Measurements from ENCODE around the gene WDR82.

WDR82 gene

DNA sequence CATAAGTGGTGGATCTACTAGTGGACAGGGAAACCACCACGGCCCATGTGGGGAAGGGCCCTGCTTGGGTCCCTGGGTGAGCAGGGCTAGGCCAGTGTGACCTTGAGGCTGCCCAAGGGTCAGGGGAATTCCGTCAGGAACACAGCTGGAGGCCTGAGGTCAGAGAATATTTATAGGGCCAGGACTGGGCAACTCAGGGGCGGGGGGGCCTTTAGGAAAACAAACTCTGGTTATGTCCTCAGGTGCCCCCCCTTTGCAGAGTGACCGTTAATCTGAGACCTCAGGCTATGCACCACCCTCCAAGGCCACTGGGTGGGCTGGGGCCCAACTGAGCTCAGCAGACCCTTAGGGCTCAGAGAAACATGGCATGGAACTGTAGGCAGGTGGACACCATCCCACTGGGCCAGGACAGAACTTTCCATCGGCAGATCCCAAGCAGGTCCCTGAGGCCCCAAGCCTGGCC lies 42.0 kb downstream of the WDR82 start:
- DNase-seq: no peak

DNA sequence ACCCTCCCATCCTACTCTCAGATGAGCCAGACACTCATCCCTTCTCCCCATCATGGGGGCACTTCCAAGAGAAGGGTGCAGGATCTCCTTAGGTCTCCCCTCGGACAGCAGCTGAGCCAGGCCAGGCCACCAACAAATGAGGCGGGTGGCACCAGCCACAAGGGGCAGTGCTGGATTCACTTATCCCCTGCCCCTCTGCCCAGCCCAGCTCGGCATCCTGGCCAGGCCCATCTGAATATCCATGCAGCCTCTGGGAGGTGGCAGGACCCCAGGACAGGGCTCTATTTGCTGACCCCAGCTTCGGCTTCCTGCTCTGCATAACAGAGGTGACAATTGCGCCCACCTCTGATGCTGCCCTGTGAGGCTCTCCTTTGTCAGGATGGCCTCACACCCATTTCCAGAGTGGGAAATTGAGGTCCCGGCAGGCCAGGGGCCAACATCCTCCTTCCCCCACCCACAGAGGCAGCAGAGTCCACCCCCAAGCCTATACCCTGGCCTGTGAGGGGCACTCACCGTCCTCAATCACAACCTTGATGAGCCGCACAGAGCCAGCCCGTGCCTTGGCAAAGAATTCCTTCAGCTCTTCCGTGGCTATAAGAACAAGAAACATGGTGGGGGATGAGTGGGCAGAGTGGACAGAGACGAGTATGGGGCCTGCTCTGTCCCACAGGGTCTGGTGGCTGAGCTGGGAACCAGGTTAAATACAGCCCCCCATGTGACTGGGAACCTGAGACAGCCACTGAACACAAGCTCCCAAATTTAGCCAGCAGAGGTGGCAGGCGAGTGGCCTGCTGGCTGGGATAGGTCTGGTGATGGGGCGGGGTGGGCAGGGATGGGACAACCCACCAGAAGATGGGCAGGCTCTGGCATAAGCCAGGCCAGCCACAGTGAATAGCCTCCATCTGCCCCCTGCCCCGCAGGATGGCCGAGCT lies 43.7 kb downstream of the WDR82 start:
- DNase-seq: no peak

GRCh38 chr3:52233968-52234367 lies 44.5 kb downstream of the WDR82 start:
- DNase-seq: no peak

GRCh38 chr3:52233108-52233591 lies 45.3 kb downstream of the WDR82 start:
- DNase-seq: no peak

DNA sequence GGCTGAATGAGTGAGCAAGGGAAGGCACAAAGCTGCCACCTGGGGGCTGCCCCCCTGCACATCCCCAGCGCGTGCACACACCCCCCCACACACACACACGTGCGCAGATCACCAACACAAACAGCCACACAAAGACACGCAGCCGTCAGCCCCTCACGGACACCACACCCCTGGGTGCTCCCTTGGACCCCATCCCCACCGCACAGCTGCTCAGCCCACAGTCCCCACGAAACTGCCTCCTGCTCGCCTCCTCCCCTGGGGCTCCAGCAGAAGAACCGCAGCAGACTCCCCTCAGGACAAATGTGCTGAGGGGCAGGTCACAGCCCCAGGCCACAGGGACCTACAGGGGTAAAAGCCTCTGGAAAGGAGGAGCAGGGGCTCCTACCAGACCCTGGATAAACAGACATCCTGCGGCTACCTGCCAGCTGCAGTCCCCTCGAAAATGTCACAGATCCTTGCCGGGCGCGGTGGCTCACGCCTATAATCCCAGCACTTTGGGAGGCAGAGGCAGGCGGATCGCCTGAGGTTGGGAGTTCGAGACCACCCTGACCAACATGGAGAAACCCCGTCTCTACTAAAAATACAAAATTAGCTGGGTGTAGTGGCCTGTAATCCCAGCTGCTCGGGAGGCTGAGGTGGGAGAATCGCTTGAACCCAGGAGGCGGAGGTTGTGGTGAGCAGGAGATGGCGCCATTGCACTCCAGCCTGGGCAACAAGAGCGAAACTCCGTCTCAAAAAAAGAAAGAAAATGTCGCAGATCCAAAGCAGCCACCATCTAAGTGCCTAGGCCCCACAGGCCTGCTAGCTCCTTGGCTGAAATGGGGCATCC lies 46.0 kb downstream of the WDR82 start:
- no peak for DNase-seq

DNA sequence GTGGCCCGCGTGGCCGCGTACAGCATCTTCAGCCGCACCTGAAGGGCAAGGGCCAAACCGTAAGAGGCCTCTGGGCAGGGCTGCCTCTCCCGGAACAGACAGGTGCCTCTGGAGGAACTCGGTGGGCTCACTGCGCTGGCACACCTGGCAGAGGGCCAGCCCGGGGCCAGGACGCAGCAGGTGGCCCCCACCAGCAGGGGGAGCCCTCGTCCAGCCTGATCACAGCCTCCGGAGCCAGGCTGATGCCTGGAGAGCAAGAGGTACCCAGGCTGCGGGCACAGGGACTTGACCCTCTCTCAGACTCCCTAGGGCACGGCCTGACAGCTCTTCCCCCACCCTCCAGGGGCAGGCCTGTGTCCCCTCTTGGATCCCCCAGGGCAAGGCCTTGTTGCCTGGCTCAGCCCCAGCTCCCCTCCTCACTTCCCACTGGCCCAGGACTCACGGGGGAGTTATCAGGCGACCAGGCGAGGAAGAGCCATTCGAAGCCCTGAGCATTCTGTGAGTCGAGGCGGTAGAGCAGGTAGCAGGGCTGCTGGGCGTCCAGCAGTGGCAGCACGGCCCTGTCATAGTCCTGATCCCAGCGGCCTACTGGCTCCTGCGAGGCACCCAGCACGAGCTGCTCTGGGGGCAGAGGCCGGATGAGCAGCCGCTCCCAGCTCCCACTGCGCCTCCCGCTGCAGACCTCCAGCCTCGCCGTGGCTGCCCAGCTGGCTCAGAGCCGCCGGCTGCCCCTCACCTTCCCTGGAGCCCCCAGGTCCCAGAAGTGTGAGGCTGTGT lies 46.8 kb downstream of the WDR82 start:
- DNase-seq: peak; percentile 84

DNA sequence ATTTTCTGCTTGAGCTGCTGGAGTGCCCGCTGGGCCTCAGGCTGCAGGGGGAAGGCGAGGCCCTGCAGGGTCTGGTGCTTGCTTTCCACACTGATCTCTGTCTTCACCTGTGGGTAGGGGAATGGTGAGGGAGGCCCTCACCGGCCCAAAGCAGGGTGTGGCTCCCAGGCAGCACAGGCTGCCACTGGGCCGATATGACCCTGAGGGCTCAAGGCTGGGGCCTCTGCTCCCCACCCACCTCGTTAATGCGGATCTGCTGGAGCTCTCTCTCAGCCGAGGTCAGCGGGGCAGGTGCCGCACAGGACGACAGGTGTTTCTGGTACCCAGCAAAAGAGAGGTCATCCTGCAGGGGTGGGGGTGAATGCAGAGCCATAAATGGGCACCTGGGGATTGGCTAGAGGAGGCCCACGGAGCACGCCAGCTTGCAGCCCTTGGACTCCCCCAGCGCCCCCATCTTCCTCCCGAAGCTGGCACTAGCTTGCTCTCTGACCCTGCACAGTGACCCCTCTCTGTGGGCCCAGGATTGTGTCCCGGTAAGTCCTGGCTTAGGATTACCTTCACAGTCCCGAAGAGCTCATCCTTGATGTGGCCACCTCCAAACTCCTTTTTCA lies 47.5 kb downstream of the WDR82 start:
- DNase-seq: no peak

DNA sequence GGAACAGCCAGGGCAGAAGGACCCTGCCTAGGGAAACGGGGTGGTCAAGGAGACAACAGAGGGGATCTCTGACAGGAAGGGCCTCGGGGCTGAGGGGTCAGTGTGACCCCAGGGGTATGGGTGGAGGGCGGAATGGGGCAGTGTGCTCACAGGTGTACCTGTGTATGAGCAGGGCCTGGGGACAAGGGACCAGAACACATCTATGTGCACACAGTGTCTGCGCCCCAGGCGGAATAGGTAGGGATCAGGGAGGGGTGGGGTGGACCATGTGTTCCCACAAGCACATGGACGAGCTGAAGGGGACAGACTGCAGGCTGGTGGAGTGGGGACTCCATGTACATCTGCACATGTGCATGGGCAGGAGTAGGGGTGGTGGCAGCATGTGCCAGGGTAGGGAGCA lies 48.0 kb downstream of the WDR82 start:
- DNase-seq: no peak

DNA sequence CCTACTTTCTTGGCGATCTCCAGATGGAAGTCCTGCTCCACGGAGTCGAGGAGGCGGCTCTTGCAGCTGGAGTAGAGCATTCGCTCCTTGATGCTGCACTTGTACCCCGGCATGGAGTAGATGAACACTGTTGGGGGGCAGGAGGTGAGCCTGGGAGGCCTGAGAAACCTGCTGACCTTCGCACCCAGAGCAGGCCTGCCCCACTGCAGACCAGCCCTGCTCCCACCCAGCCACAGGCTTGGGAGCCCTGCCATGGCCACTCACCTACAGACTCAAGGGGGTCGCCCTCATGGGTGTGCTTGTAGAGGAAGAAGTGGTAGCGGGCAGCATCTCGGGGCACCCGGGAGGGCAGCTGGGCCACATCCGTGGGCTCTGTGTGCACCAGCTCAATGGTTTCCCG lies 48.8 kb downstream of the WDR82 start:
- no peak for DNase-seq

DNA sequence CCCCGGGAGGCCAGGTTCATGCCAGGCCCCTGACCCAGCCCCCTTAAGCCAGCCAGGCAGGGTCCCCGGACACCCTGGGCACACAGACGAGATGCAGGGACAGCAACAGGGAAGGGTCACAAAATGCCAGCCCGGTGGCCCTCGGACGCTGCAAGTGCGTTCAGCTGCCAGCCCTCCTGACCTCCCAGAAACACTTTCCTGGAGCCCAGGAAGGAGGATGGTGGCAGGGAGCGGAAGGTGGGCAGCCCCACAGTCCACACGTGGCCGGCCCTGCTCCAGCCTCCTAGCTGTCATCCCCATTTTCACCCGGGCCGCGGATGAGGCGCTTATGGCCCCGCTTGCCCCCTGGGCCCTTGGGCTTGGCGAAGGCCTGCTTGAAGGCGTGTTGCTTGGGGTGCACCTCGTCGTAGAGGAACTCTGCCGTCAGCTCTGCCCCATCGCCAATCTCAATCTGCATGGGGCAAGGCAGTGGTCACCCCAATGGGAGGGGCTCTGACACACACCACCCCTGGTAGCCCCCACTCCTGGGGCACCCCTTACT lies 49.6 kb downstream of the WDR82 start:
- DNase-seq: no peak

- no peak for DNase-seq
These were observed 50.2 kb downstream of the WDR82 start for GRCh38 chr3:52228266-52228665.

GRCh38 chr3:52227766-52228165 lies 50.7 kb downstream of the WDR82 start:
- no peak for DNase-seq

- no peak for DNase-seq
These were observed 51.3 kb downstream of the WDR82 start for GRCh38 chr3:52227117-52227516.

GRCh38 chr3:52226229-52226817 lies 52.1 kb downstream of the WDR82 start:
- DNase-seq: peak; percentile 84

- DNase-seq: peak; percentile 91
These were observed 52.8 kb downstream of the WDR82 start, which contains the start of gene TLR9 for GRCh38 chr3:52225452-52226228. Gene TLR9, minus strand, starts transcription at chr3:52225645. Its CDS starts 116 bp downstream, at chr3:52225529.

DNA sequence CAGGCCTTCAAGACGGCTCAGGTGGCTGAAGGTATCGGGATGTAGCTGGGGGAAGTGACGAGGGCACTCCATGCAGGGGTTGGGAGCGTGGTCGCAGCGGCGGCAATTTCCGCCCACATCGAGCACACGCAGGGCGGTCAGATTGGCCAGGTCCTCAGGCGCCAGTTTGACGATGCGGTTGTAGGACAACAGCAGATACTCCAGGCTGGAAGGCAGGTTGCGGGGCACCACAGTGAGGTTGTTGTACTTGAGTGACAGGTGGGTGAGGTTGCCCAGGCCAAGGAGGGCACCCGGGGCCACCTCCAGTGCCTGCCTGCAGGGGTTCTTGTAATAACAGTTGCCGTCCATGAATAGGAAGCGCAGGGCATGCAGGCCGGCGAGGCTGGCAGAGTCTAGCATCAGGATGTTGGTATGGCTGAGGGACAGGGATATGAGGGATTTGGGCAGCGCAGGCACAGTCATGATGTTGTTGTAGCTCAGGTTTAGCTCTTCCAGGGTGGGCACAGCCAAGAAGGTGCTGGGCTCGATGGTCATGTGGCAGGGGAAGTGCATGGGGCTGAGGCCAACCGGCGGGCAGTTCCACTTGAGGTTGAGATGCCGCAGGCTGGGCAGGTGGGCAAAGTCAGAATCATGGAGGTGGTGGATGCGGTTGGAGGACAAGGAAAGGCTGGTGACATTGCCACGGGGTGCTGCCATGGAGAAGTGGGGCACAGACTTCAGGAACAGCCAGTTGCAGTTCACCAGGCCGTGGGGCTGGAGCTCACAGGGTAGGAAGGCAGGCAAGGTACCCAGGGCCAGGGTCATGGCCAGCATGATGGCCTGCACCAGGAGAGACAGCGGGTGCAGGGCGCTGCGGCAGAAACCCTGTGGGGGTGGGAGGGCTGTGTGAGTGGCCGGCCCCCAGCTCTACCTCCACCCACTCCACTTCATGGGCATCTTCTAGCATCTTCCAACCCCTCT lies 54.7 kb downstream of the WDR82 start:
- no peak for DNase-seq

DNA sequence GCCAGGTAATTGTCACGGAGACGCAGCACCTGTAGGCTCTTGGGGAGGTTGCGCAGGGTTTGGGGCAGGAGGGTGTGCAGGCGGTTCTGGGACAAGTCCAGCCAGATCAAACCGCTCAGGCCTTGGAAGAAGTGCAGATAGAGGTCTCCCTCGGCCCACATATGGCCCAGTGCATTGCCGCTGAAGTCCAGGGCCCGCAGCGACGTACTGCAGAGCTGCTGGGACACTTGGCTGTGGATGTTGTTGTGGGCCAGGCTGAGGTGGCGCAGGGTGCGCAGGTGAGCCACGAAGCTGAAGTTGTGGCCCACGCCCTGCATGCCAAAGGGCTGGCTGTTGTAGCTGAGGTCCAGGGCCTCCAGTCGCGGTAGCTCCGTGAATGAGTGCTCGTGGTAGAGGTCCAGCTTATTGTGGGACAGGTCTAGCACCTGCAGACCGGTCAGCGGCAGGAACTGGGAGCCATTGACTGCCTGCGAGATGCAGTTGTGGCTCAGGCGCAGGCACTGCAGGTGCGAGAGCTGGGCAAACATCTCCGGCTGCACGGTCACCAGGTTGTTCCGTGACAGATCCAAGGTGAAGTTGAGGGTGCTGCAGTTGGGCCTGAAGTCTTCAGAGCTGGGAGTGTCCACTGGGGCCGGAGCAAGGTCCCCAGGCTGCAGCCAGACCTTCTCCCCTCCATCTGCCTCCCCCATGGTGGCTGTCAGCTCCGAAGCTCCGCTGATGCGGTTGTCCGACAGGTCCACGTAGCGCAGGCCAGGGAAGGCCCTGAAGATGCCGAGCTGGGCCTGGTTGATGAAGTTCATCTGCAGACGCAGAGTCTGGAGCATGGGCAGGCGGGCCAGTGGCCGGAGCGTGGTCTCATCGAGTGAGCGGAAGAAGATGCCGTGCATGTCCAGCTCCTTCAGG lies 55.9 kb downstream of the WDR82 start:
- no peak for DNase-seq

DNA sequence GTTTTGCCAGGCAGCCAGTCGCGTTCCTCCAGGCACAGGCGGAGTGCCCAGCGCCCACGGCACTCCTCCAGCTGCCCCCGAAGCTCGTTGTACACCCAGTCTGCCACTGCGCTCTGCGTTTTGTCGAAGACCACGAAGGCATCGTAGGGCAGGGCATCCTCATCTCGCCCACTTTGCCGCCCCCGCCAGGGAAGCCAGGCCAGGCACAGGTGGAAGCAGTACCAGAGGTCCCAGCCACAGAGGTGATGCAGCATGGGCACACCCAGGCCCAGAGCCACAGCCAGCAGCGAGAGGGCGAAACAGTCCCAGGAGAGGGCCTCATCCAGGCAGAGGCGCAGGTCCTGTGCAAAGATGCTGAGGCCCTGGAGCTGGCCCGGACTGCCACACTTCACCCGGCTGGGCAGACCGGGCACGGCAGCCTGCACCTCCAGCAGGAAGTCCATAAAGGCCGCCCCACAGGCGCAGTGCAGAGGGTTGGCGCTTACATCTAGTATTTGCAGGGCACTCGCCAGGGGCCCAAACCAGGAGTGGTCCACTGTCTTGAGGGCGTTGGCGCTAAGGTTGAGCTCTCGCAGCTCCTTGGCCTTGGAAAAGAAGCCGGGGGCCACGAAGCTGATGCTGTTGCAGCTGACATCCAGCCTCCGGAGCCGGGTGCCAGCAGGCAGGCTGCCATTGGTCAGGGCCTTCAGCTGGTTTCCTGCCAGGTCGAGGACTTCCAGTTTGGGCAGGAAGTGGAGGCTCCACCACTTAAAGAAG lies 56.7 kb downstream of the WDR82 start:
- no peak for DNase-seq
